ENCODE results near the gene SOD2. TPM values are rescaled to one million over a fixed set of nuclear protein-coding genes. Genes with fewer than 3 reads are reported as not detected.
A peak's percentile ranks its signal among the peaks of the same experiment; 100 is the strongest.

Gene SOD2
- polyA plus RNA-seq, 1 of the 3 experiments (the other 2 are of a cell fraction) = 26.8 TPM

GRCh38 chr6:159726918-159727716, 34.1 kb upstream of the SOD2 start, which contains the start of gene WTAP:
TSS of gene WTAP (plus strand) at chr6:159727506. CDS start at chr6:159736266, 8,760 bp downstream.
- WGBS (ENCODE audit: low lambda C conversion rate) = 0% methylated on average over 7 of the region's 93 CpGs
- H2AFZ ChIP-seq (ENCODE audit: low read depth) = peak within 1 kb of the TSS; percentile 87
- TF ChIP-seq TAF1 (IDR thresholded peaks at IDR 0.05; ENCODE audit: borderline replicate concordance, low read depth, low read length) (peak; percentile 82), RAD21 (IDR thresholded peaks at IDR 0.05; ENCODE audit: low read length) (no peak), FOSL2 (IDR thresholded peaks at IDR 0.05; ENCODE audit: borderline replicate concordance, low read depth) (no peak; the same call in 1 of the 2 replicates), CHD2 (IDR thresholded peaks at IDR 0.05; ENCODE audit: low read length, partially characterized antibody) (peak; percentile 98), SMC3 (IDR thresholded peaks at IDR 0.05; ENCODE audit: low read depth, low read length) (no peak), RCOR1 (IDR thresholded peaks at IDR 0.05; ENCODE audit: low read length) (peak; percentile 66), FOXJ3 (CRISPR knock-in tag; IDR thresholded peaks at IDR 0.05) (0 out of 2 replicates have a peak, but pooled peaks have one; percentile 11), EP300 (IDR thresholded peaks at IDR 0.05; ENCODE audit: borderline replicate concordance in 1 of 2, low read depth in 1 of 2, low read length in 1 of 2) (0 out of 4 replicates have a peak, but pooled peaks of 1 of the 2 experiments have one; percentile 28), CTCF (IDR thresholded peaks at IDR 0.05) (no peak), TCF12 (IDR thresholded peaks at IDR 0.05) (peak; percentile 59), PBX3 (IDR thresholded peaks at IDR 0.05) (peak; percentile 89), FOXM1 (IDR thresholded peaks at IDR 0.05; ENCODE audit: low read depth) (no peak), EZH2phosphoT487 (IDR thresholded peaks at IDR 0.05; ENCODE audit: borderline replicate concordance, low read depth) (no peak), GABPA (IDR thresholded peaks at IDR 0.05; ENCODE audit: low read depth) (peak; percentile 71), SIN3A (IDR thresholded peaks at IDR 0.05; ENCODE audit: borderline replicate concordance, low read depth, low read length) (peak; percentile 54; the same call in 1 of the 2 replicates), GATA2 (CRISPR knock-in tag; IDR thresholded peaks at IDR 0.05) (no peak; the same call in 1 of the 2 replicates), POLR2AphosphoS5 (IDR thresholded peaks at IDR 0.05; ENCODE audit: low read depth, low read length) (peak; percentile 81), MEF2A (IDR thresholded peaks at IDR 0.05; ENCODE audit: borderline replicate concordance, low read depth) (no peak)
- TF ChIP-seq, protein P1, sequence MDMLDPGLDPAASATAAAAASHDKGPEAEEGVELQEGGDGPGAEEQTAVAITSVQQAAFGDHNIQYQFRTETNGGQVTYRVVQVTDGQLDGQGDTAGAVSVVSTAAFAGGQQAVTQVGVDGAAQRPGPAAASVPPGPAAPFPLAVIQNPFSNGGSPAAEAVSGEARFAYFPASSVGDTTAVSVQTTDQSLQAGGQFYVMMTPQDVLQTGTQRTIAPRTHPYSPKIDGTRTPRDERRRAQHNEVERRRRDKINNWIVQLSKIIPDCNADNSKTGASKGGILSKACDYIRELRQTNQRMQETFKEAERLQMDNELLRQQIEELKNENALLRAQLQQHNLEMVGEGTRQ (IDR thresholded peaks at IDR 0.05; ENCODE audit: borderline replicate concordance, low read depth, low read length) = no peak
- TF ChIP-seq, protein P2, sequence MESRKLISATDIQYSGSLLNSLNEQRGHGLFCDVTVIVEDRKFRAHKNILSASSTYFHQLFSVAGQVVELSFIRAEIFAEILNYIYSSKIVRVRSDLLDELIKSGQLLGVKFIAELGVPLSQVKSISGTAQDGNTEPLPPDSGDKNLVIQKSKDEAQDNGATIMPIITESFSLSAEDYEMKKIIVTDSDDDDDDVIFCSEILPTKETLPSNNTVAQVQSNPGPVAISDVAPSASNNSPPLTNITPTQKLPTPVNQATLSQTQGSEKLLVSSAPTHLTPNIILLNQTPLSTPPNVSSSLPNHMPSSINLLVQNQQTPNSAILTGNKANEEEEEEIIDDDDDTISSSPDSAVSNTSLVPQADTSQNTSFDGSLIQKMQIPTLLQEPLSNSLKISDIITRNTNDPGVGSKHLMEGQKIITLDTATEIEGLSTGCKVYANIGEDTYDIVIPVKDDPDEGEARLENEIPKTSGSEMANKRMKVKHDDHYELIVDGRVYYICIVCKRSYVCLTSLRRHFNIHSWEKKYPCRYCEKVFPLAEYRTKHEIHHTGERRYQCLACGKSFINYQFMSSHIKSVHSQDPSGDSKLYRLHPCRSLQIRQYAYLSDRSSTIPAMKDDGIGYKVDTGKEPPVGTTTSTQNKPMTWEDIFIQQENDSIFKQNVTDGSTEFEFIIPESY (IDR thresholded peaks at IDR 0.05; ENCODE audit: borderline replicate concordance, low read depth) = 0 out of 2 replicates have a peak, but pooled peaks have one; percentile 27
- TF ChIP-seq, protein P3, sequence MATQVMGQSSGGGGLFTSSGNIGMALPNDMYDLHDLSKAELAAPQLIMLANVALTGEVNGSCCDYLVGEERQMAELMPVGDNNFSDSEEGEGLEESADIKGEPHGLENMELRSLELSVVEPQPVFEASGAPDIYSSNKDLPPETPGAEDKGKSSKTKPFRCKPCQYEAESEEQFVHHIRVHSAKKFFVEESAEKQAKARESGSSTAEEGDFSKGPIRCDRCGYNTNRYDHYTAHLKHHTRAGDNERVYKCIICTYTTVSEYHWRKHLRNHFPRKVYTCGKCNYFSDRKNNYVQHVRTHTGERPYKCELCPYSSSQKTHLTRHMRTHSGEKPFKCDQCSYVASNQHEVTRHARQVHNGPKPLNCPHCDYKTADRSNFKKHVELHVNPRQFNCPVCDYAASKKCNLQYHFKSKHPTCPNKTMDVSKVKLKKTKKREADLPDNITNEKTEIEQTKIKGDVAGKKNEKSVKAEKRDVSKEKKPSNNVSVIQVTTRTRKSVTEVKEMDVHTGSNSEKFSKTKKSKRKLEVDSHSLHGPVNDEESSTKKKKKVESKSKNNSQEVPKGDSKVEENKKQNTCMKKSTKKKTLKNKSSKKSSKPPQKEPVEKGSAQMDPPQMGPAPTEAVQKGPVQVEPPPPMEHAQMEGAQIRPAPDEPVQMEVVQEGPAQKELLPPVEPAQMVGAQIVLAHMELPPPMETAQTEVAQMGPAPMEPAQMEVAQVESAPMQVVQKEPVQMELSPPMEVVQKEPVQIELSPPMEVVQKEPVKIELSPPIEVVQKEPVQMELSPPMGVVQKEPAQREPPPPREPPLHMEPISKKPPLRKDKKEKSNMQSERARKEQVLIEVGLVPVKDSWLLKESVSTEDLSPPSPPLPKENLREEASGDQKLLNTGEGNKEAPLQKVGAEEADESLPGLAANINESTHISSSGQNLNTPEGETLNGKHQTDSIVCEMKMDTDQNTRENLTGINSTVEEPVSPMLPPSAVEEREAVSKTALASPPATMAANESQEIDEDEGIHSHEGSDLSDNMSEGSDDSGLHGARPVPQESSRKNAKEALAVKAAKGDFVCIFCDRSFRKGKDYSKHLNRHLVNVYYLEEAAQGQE (IDR thresholded peaks at IDR 0.05; ENCODE audit: low read depth, low read length) = peak; percentile 46; the same call in 1 of the 2 replicates

More at GRCh38 chr6:159726918-159727716, 34.1 kb upstream of the SOD2 start, which contains the start of gene WTAP:
- no peaks in the 10 kb centered on the region for H3K27me3 ChIP-seq (ENCODE audit: insufficient read depth)
- H3K79me2 ChIP-seq (ENCODE audit: insufficient read depth) = peaks cover 93% of the 10 kb centered on the region
- ChIA-PET POLR2A (interaction anchor here (1.0 to 3.4 kb wide), 7 partner anchors 10 to 241 kb away, joined by 3 to 25 read pairs (median 5); partner anchors contain the start of genes ACAT2, MRPL18, SOD2 and TCP1), CTCF (interaction anchor here (1.0 to 3.6 kb wide), 6 partner anchors 8 to 64 kb away, joined by 3 to 21 read pairs (median 3); no protein-coding TSS in a partner anchor)
- H3F3A ChIP-seq (replicated peaks; ENCODE audit: insufficient read depth) = no peaks in the 10 kb centered on the region
- peak; percentile 95 for DNase-seq
- no peaks in the 10 kb centered on the region for H3K9me3 ChIP-seq
- H3K4me3 ChIP-seq (ENCODE audit: low read depth in 2 of 2, low read length in 1 of 2) = peak within 1 kb of the TSS; percentile 82 to 85
- H4K20me1 ChIP-seq (ENCODE audit: insufficient read depth) = peaks cover 42% of the 10 kb centered on the region
- peak within 1 kb of the TSS; percentile 89 for H3K4me2 ChIP-seq
- no peaks in the 10 kb centered on the region for H3K9me2 ChIP-seq
- peaks cover 2 to 6% of the 10 kb centered on the region in 2 experiments for H3K36me3 ChIP-seq (replicated peaks in 1 of 2; ENCODE audit: control insufficient read depth in 1 of 2, insufficient read depth in 2 of 2, low read length in 1 of 2)
- peaks cover 4 to 9% of the 10 kb centered on the region in 2 experiments; a peak in 3 of 4 replicates for H3K4me1 ChIP-seq (ENCODE audit: control insufficient read depth in 1 of 2, insufficient read depth in 2 of 2, low read depth in 1 of 2, low read length in 1 of 2)
- peak within 1 kb of the TSS; percentile 97 to 99 for H3K27ac ChIP-seq (ENCODE audit: low read depth in 2 of 2, low read length in 1 of 2)
- peak within 1 kb of the TSS; percentile 97 for H3K9ac ChIP-seq
